ENCODE results near the gene ILDR1. TPM values are rescaled to one million over a fixed set of nuclear protein-coding genes. Genes with fewer than 3 reads are reported as not detected.

The ILDR1 gene
- total and polyA plus RNA-seq, 10 of the 15 experiments (the other 5 are each of a cell fraction or from before 2014, with no cell fraction given), result 1.3 to 12.0 (median 7.0) TPM

GRCh38 chr3:122052968-122053367, 30.9 kb upstream of the ILDR1 start (continued):
- TF ChIP-seq RELA (IDR thresholded peaks at IDR 0.05; ENCODE audit: borderline replicate concordance, partially characterized antibody), result no peak
- TF ChIP-seq SMAD1 (IDR thresholded peaks at IDR 0.05; ENCODE audit: low read depth, partially characterized antibody), result no peak
- TF ChIP-seq ZNF274 (IDR thresholded peaks at IDR 0.05; ENCODE audit: insufficient read depth, insufficient read length), result no peak
- no peak for TF ChIP-seq SPI1 (IDR thresholded peaks at IDR 0.05; ENCODE audit: borderline replicate concordance, insufficient read depth, low read depth, low read length)
- TF ChIP-seq NKRF (conservative IDR thresholded peaks at IDR 0.05), result no peak
- no peak for TF ChIP-seq ZBTB11 (CRISPR knock-in tag; IDR thresholded peaks at IDR 0.05)
- TF ChIP-seq CBX5 (IDR thresholded peaks at IDR 0.05; ENCODE audit: low read depth), result no peak
- TF ChIP-seq POLR2AphosphoS2 (IDR thresholded peaks at IDR 0.05; ENCODE audit: low read depth, low read length), result no peak
- no peak for TF ChIP-seq CTCF (IDR thresholded peaks at IDR 0.05 in 2 of 3, conservative IDR thresholded peaks at IDR 0.05 in 1 of 3; ENCODE audit: control insufficient read depth in 2 of 3, extremely low read depth in 1 of 3, insufficient read depth in 1 of 3, low read depth in 3 of 3, low read length in 3 of 3)
- no peak for TF ChIP-seq RAD21 (IDR thresholded peaks at IDR 0.05; ENCODE audit: insufficient read depth, low read depth, low read length)
- TF ChIP-seq SMC3 (IDR thresholded peaks at IDR 0.05; ENCODE audit: borderline replicate concordance, low read length), result no peak
- TF ChIP-seq FOXK2 (IDR thresholded peaks at IDR 0.05), result no peak
- TF ChIP-seq BMI1 (IDR thresholded peaks at IDR 0.05; ENCODE audit: borderline replicate concordance), result no peak
- TF ChIP-seq RB1 (IDR thresholded peaks at IDR 0.05; ENCODE audit: borderline replicate concordance), result no peak
- TF ChIP-seq NR2C1 (IDR thresholded peaks at IDR 0.05), result no peak
- TF ChIP-seq ZNF592 (IDR thresholded peaks at IDR 0.05), result no peak
- TF ChIP-seq ZNF217 (IDR thresholded peaks at IDR 0.05), result no peak
- no peak for TF ChIP-seq YBX1 (IDR thresholded peaks at IDR 0.05)
- TF ChIP-seq RFX5 (IDR thresholded peaks at IDR 0.05; ENCODE audit: low read depth, low read length), result no peak
- no peak for TF ChIP-seq HDAC2 (IDR thresholded peaks at IDR 0.05)
- no peak for TF ChIP-seq EED (IDR thresholded peaks at IDR 0.05; ENCODE audit: low read depth)
